ENCODE data around the gene AKT1. TPM values are rescaled to one million over a fixed set of nuclear protein-coding genes. Genes with fewer than 3 reads are reported as not detected.
"Not testable (repeated sequence)": the region's sequence is repeated elsewhere in the genome, so short reads cannot be mapped to it uniquely, and the experiment has no call there.

The AKT1 gene
- total RNA-seq, 1 donor from 2014 or later: 191 TPM

DNA sequence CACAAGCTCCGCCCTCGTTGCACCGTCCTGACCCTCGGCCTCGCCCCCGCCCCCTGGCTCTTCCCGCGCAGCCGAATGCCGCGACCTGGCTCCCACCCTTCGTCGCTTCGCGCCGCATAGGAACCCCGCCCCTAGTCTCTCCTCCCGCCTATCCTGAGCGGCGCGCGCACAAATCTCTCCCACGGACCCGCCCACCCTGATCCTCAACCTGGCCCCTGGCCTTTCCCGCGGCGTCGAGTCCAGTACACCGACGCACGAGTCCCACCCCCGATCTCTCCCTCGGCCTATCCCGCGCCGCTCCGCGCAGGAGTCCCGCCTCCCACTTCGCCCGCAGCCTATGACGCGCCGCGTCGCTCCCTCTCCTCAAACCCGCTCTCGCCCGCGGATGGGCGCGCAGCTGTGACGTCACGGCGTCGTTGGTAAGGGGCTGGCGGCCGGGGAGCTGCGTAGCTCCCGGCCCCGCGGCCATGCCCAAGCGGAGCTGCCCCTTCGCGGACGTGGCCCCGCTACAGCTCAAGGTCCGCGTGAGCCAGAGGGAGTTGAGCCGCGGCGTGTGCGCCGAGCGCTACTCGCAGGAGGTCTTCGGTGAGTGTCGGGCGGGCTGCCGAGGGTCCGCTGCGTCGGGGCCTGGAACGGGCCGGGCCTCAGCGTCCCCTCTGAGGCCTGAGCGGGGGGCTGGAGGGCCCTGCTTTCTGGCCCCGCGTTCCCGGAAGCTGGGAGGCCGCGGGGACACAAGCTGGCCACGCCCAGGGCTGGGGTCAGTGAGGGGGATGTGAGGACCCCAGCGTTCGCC is 42.6 kb downstream of the AKT1 start, which contains the start of gene SIVA1:
Gene SIVA1 (plus strand): TSS at position 413 of the 793 bp plus-strand sequence. CDS start 55 bp downstream, at position 468.
- no peak for FAIRE-seq
- H3K4me3 ChIP-seq (ENCODE audit: low read depth, low read length): peak within 1 kb of the TSS; percentile 82
- TF ChIP-seq, protein P1, sequence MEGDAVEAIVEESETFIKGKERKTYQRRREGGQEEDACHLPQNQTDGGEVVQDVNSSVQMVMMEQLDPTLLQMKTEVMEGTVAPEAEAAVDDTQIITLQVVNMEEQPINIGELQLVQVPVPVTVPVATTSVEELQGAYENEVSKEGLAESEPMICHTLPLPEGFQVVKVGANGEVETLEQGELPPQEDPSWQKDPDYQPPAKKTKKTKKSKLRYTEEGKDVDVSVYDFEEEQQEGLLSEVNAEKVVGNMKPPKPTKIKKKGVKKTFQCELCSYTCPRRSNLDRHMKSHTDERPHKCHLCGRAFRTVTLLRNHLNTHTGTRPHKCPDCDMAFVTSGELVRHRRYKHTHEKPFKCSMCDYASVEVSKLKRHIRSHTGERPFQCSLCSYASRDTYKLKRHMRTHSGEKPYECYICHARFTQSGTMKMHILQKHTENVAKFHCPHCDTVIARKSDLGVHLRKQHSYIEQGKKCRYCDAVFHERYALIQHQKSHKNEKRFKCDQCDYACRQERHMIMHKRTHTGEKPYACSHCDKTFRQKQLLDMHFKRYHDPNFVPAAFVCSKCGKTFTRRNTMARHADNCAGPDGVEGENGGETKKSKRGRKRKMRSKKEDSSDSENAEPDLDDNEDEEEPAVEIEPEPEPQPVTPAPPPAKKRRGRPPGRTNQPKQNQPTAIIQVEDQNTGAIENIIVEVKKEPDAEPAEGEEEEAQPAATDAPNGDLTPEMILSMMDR (IDR thresholded peaks at IDR 0.05; ENCODE audit: insufficient read depth, low read length, severe bottlenecking): no peak
- peaks cover 26% of the 10 kb centered on the region for H3K36me3 ChIP-seq (ENCODE audit: control insufficient read depth, insufficient read depth, low read length)
- H3K27me3 ChIP-seq (ENCODE audit: control insufficient read depth, insufficient read depth, low read length): no peaks in the 10 kb centered on the region
- DNase-seq (ENCODE audit: low read depth): peak; percentile 96

DNA sequence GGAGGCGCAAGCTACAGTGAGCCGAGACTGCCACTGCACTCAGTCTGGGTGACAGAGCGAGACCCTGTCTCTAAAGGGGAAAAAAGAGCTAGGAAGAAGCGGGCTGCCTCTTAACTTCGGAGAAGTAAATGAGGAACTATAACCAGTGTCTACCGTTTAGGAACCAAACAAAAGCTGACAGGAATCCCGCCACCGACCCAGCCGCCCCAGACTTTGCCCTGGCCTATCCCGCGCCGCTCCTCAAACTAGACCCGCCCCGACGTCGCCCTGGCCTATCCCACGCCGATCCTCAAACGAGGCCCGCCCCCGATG is 43.2 kb downstream of the AKT1 start:
- Histone ChIP-seq H3K27me3 (ENCODE audit: control insufficient read depth, insufficient read depth, low read length) (no peaks in the 10 kb centered on the region), H3K36me3 (ENCODE audit: control insufficient read depth, insufficient read depth, low read length) (peaks cover 22% of the 10 kb centered on the region), H3K4me3 (ENCODE audit: low read depth, low read length) (peak overlapping the region; percentile 82)
- TF ChIP-seq, protein P1 (IDR thresholded peaks at IDR 0.05; ENCODE audit: insufficient read depth, low read length, severe bottlenecking): no peak
- FAIRE-seq (no peak), DNase-seq (ENCODE audit: low read depth) (no peak)

DNA sequence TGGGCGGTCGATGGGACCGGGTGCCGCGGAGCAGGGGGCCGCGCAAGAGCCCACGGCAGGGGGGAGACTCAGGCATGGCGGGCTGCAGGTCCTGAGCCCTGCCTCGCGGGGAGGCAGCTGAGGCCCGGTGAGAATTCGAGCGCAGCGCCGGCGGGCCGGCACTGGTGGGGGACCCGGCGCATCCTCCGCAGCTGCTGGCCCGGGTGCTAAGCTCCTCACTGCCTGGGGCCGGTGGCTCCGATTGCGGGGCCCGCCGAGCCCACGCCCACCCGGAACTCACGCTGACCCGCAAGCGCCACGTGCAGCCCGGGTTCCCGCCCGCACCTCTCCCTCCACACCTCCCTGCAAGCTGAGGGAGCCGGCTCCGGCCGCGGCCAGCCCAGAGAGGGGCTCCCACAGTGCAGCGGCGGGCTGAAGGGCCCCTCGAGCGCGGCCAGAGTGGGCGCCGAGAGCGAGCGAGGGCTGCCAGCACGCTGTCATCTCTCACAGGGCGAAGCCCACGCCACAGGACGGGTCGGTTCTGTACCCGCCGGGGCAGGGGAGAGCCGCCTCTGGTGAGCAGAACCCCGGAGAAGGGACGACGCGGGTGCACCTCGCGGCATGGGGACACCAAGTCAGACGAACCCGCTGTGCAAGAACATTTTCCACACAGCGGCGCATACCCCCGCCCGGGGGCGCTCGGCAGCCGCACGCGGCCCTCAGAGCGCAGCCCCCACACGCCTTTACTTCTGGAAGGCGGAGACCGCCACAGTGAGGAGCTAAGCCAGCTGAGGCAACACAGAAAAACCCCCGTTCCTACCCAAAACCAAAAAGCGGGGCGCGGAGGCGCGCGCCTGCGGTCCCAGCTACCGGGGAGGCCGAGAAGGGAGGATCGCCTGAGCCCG is 43.8 kb downstream of the AKT1 start:
- no peak for FAIRE-seq

DNA sequence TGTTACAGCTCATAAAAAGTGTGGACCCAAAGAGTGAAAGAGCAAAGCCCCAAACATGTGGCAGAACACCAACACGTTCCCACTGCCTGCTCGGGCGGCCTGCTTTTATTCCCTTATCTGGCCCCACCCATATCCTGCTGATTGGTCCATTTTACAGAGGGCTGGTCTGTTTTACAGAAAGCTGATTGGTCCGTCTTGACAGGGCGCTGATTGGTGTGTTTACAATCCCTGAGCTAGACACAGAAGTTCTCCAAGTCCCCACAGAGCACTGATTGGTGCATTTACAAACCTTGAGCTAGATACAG is 44.8 kb downstream of the AKT1 start:
- not testable (repeated sequence) for H3K27me3 ChIP-seq (ENCODE audit: control insufficient read depth, insufficient read depth, low read length); H3K36me3 ChIP-seq (ENCODE audit: control insufficient read depth, insufficient read depth, low read length); H3K4me3 ChIP-seq (ENCODE audit: low read depth, low read length); FAIRE-seq; DNase-seq (ENCODE audit: low read depth)

More for the DNA sequence above, 43.8 kb downstream of the AKT1 start:
- TF ChIP-seq, protein P1 (IDR thresholded peaks at IDR 0.05; ENCODE audit: insufficient read depth, low read length, severe bottlenecking): no peak
- DNase-seq (ENCODE audit: low read depth): no peak
- Histone ChIP-seq H3K27me3 (ENCODE audit: control insufficient read depth, insufficient read depth, low read length) (no peaks in the 10 kb centered on the region), H3K36me3 (ENCODE audit: control insufficient read depth, insufficient read depth, low read length) (peaks cover 16% of the 10 kb centered on the region), H3K4me3 (ENCODE audit: low read depth, low read length) (peak overlapping the region; percentile 82)

DNA sequence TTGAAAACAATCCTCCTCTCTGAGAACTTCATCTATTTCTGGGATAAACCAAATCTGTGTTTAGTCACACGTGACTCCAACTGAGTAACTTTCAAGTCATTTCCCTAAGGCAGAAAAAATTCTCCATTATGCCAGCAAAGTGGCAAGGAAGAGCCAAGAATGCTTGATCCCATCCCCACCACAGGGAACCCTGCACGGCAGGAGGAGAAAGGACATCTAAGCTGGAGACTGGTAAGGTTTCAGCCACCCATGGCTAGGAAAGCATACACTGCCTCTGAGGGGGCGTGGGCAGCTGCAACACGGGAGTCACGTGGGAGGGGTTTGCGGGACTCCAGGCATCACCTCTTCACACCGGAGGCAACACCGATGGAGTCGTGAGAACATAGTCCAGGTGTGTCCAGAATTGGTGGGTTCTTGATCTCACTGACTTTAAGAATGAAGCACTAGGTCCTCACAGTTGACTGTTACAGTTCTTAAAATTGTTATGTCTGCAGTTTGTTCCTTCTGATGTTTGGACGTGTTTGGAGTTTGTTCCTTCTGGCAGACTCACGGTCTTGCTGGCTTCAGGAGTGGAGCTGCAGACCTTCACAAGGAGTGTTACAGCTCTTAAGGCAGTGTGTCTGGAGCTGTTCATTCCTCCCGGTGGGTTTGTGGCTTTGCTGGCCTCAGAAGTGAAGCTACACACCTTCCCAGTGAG is 45.3 kb downstream of the AKT1 start:
- FAIRE-seq: no peak
- Histone ChIP-seq H3K4me3 (ENCODE audit: low read depth, low read length) (no peak overlapping the region), H3K27me3 (ENCODE audit: control insufficient read depth, insufficient read depth, low read length) (no peaks in the 10 kb centered on the region), H3K36me3 (ENCODE audit: control insufficient read depth, insufficient read depth, low read length) (peaks cover 5% of the 10 kb centered on the region)
- TF ChIP-seq, protein P1 (IDR thresholded peaks at IDR 0.05; ENCODE audit: insufficient read depth, low read length, severe bottlenecking): no peak
- peak; percentile 50 for DNase-seq (ENCODE audit: low read depth)
